Activated CD4-positive, alpha-beta T cell treated with anti-CD3 and anti-CD28 coated beads, Interleukin-2, amount 10 ng/mL, durations not matched to agents 7 days and 5 days (primary cell): Measurements from ENCODE around the gene ITIH4. TPM values are rescaled to one million over a fixed set of nuclear protein-coding genes. Genes with fewer than 3 reads are reported as not detected.

ENCODE experiments used
- CTCF ChIA-PET: fragments of 350-600 bp; sonication (Branson Sonifier 250); formaldehyde crosslinking; loops from one replicate; lab custom pipeline; 2021; ENCODE audit warnings: antibody characterized with exemption; lab: Charles Lee
- POLR2A ChIA-PET: fragments of 350-600 bp; sonication (Branson Sonifier 250); formaldehyde crosslinking; loops from one replicate; lab custom pipeline; 2021; ENCODE audit warnings: antibody characterized with exemption; lab: Charles Lee
- DNase-seq: peaks from one replicate; pipeline ENCODE4 v3.0.0-alpha.2; 2020
- H3K27ac Mint-ChIP-seq: one replicate; pipeline ENCODE4 v1.8.0; 2021; ENCODE audit warnings: mild to moderate bottlenecking, moderate library complexity, mixed read lengths
- H3K27me3 Mint-ChIP-seq: one replicate; pipeline ENCODE4 v1.8.0; 2021; ENCODE audit warnings: mixed read lengths
- H3K36me3 Mint-ChIP-seq: one replicate; pipeline ENCODE4 v1.8.0; 2021; ENCODE audit warnings: low read depth, mixed read lengths
- H3K4me1 Mint-ChIP-seq: one replicate; pipeline ENCODE4 v1.8.0; 2021; ENCODE audit warnings: mixed read lengths
- H3K4me3 Mint-ChIP-seq: one replicate; pipeline ENCODE4 v1.8.0; 2021; ENCODE audit warnings: mild to moderate bottlenecking, moderate library complexity, mixed read lengths
- H3K9me3 Mint-ChIP-seq: one replicate; pipeline ENCODE4 v1.8.0; 2021; ENCODE audit warnings: mixed read lengths
- total RNA-seq, 2 experiments: library from RNA; stranded (reverse); gene quantifications; one replicate each; pipeline ENCODE4 v1.2.3, GENCODE V29; 2021

The ITIH4 gene
- total RNA-seq, 2 experiments from 2014 or later: 25.5 to 28.6 TPM

GRCh38 chr3:52824037-52824436, 6.4 kb downstream of the ITIH4 start:
- no peak for DNase-seq
- H3K4me3 Mint-ChIP-seq: no peak overlapping the region
- no peak overlapping the region for H3K27ac Mint-ChIP-seq
- no peaks in the 10 kb centered on the region for H3K36me3 Mint-ChIP-seq
- POLR2A ChIA-PET: no interaction called here
- no peaks in the 10 kb centered on the region for H3K9me3 Mint-ChIP-seq
- no peaks in the 10 kb centered on the region for H3K4me1 Mint-ChIP-seq
- H3K27me3 Mint-ChIP-seq: no peaks in the 10 kb centered on the region
- CTCF ChIA-PET: interaction anchor here (1.0 to 1.5 kb wide), 2 partner anchors 10 to 19 kb away, joined by 3 to 5 read pairs; no protein-coding TSS in a partner anchor

- no peaks in the 10 kb centered on the region for H3K9me3 Mint-ChIP-seq
- POLR2A ChIA-PET: no interaction called here
- no peak for DNase-seq
- H3K36me3 Mint-ChIP-seq: no peaks in the 10 kb centered on the region
- H3K27ac Mint-ChIP-seq: no peak overlapping the region
- CTCF ChIA-PET: interaction anchor here (1.2 to 1.5 kb wide), 2 partner anchors 17 to 43 kb away, joined by 3 to 5 read pairs; no protein-coding TSS in a partner anchor
- no peaks in the 10 kb centered on the region for H3K4me1 Mint-ChIP-seq
- no peaks in the 10 kb centered on the region for H3K27me3 Mint-ChIP-seq
- H3K4me3 Mint-ChIP-seq: no peak overlapping the region
Measured at GRCh38 chr3:52822363-52822762, 8.1 kb downstream of the ITIH4 start.

- Mint-ChIP-seq H3K27ac (no peak overlapping the region), H3K4me3 (no peak overlapping the region), H3K36me3 (no peaks in the 10 kb centered on the region), H3K4me1 (no peaks in the 10 kb centered on the region), H3K27me3 (no peaks in the 10 kb centered on the region), H3K9me3 (no peaks in the 10 kb centered on the region)
- ChIA-PET CTCF (interaction anchor here (0.5 to 1.7 kb wide), 6 partner anchors 8 to 408 kb away, joined by 3 to 7 read pairs (median 4); no protein-coding TSS in a partner anchor), POLR2A (no interaction called here)
- peak; percentile 34 for DNase-seq
Measured at GRCh38 chr3:52820736-52821135, 9.7 kb downstream of the ITIH4 start.

GRCh38 chr3:52819936-52820335, 10.5 kb downstream of the ITIH4 start:
- Mint-ChIP-seq H3K27me3 (no peaks in the 10 kb centered on the region), H3K9me3 (no peaks in the 10 kb centered on the region), H3K27ac (no peak overlapping the region), H3K36me3 (no peaks in the 10 kb centered on the region), H3K4me3 (no peak overlapping the region), H3K4me1 (no peaks in the 10 kb centered on the region)
- ChIA-PET CTCF (interaction anchor here (1.4 kb wide), 1 partner anchor 8 kb away, joined by 7 read pairs; no protein-coding TSS in a partner anchor), POLR2A (no interaction called here)
- DNase-seq: no peak

- Mint-ChIP-seq H3K27me3 (no peaks in the 10 kb centered on the region), H3K9me3 (no peaks in the 10 kb centered on the region), H3K4me1 (no peaks in the 10 kb centered on the region), H3K4me3 (no peak overlapping the region), H3K36me3 (no peaks in the 10 kb centered on the region), H3K27ac (no peak overlapping the region)
- ChIA-PET POLR2A (no interaction called here), CTCF (interaction anchor here (1.4 kb wide), 1 partner anchor 8 kb away, joined by 3 read pairs; no protein-coding TSS in a partner anchor)
- no peak for DNase-seq
Measured at GRCh38 chr3:52817860-52818259, 12.6 kb downstream of the ITIH4 start.

- no peaks in the 10 kb centered on the region for H3K36me3 Mint-ChIP-seq
- CTCF ChIA-PET: interaction anchor here (1.4 kb wide), 1 partner anchor 9 kb away, joined by 3 read pairs; no protein-coding TSS in a partner anchor
- H3K4me3 Mint-ChIP-seq: no peak overlapping the region
- H3K9me3 Mint-ChIP-seq: no peaks in the 10 kb centered on the region
- H3K27me3 Mint-ChIP-seq: no peaks in the 10 kb centered on the region
- no peaks in the 10 kb centered on the region for H3K4me1 Mint-ChIP-seq
- no peak for DNase-seq
- POLR2A ChIA-PET: no interaction called here
- H3K27ac Mint-ChIP-seq: no peak overlapping the region
Measured at GRCh38 chr3:52817221-52817620, 13.3 kb downstream of the ITIH4 start.

GRCh38 chr3:52816654-52817053, 13.8 kb downstream of the ITIH4 start:
- no peaks in the 10 kb centered on the region for H3K27me3 Mint-ChIP-seq
- no peaks in the 10 kb centered on the region for H3K4me1 Mint-ChIP-seq
- no peaks in the 10 kb centered on the region for H3K9me3 Mint-ChIP-seq
- H3K36me3 Mint-ChIP-seq: no peaks in the 10 kb centered on the region
- POLR2A ChIA-PET: no interaction called here
- no peak overlapping the region for H3K27ac Mint-ChIP-seq
- no peak for DNase-seq
- CTCF ChIA-PET: interaction anchor here (1.4 to 1.8 kb wide), 2 partner anchors 9 to 25 kb away, joined by 3 to 4 read pairs; no protein-coding TSS in a partner anchor
- no peak overlapping the region for H3K4me3 Mint-ChIP-seq

GRCh38 chr3:52816199-52816598, 14.3 kb downstream of the ITIH4 start:
- DNase-seq: no peak
- no peak overlapping the region for H3K27ac Mint-ChIP-seq
- H3K36me3 Mint-ChIP-seq: no peaks in the 10 kb centered on the region
- no peaks in the 10 kb centered on the region for H3K9me3 Mint-ChIP-seq
- ChIA-PET POLR2A (no interaction called here), CTCF (interaction anchor here (1.4 to 1.8 kb wide), 2 partner anchors 10 to 25 kb away, joined by 3 to 4 read pairs; no protein-coding TSS in a partner anchor)
- no peaks in the 10 kb centered on the region for H3K27me3 Mint-ChIP-seq
- no peaks in the 10 kb centered on the region for H3K4me1 Mint-ChIP-seq
- H3K4me3 Mint-ChIP-seq: no peak overlapping the region

- Mint-ChIP-seq H3K4me3 (no peak overlapping the region), H3K27me3 (no peaks in the 10 kb centered on the region), H3K36me3 (no peaks in the 10 kb centered on the region), H3K9me3 (no peaks in the 10 kb centered on the region), H3K27ac (no peak overlapping the region), H3K4me1 (peaks cover 8% of the 10 kb centered on the region)
- ChIA-PET CTCF (interaction anchor here (0.6 kb wide), 2 partner anchors 41 to 172 kb away, joined by 4 to 5 read pairs; no protein-coding TSS in a partner anchor), POLR2A (no interaction called here)
- no peak for DNase-seq
Measured at GRCh38 chr3:52813810-52814209, 16.7 kb downstream of the ITIH4 start.

- CTCF ChIA-PET: interaction anchor here (1.7 kb wide), 1 partner anchor 9 kb away, joined by 7 read pairs; no protein-coding TSS in a partner anchor
- Mint-ChIP-seq H3K4me3 (no peak overlapping the region), H3K27ac (no peak overlapping the region), H3K27me3 (no peaks in the 10 kb centered on the region), H3K4me1 (peaks cover 8% of the 10 kb centered on the region), H3K9me3 (no peaks in the 10 kb centered on the region), H3K36me3 (no peaks in the 10 kb centered on the region)
- POLR2A ChIA-PET: no interaction called here
- no peak for DNase-seq
Measured at GRCh38 chr3:52811452-52812011, 18.9 kb downstream of the ITIH4 start.

GRCh38 chr3:52810923-52811322, 19.5 kb downstream of the ITIH4 start:
- Mint-ChIP-seq H3K4me1 (peaks cover 8% of the 10 kb centered on the region), H3K27me3 (no peaks in the 10 kb centered on the region), H3K36me3 (no peaks in the 10 kb centered on the region), H3K27ac (no peak overlapping the region), H3K9me3 (no peaks in the 10 kb centered on the region), H3K4me3 (no peak overlapping the region)
- POLR2A ChIA-PET: no interaction called here
- DNase-seq: no peak
- CTCF ChIA-PET: interaction anchor here (1.7 kb wide), 1 partner anchor 10 kb away, joined by 7 read pairs; no protein-coding TSS in a partner anchor

GRCh38 chr3:52809662-52810377, 20.7 kb downstream of the ITIH4 start:
- Mint-ChIP-seq H3K4me1 (peaks cover 11% of the 10 kb centered on the region), H3K27me3 (no peaks in the 10 kb centered on the region), H3K36me3 (no peaks in the 10 kb centered on the region), H3K9me3 (no peaks in the 10 kb centered on the region), H3K4me3 (no peak overlapping the region), H3K27ac (peak overlapping the region; percentile 37)
- POLR2A ChIA-PET: no interaction called here
- no peak for DNase-seq
- CTCF ChIA-PET: no interaction called here

GRCh38 chr3:52809149-52809548, 21.3 kb downstream of the ITIH4 start:
- Mint-ChIP-seq H3K27me3 (no peaks in the 10 kb centered on the region), H3K36me3 (no peaks in the 10 kb centered on the region), H3K4me1 (peaks cover 11% of the 10 kb centered on the region), H3K9me3 (no peaks in the 10 kb centered on the region), H3K4me3 (no peak overlapping the region), H3K27ac (no peak overlapping the region)
- no peak for DNase-seq
- CTCF ChIA-PET: interaction anchor here (0.9 to 1.2 kb wide), 2 partner anchors 10 to 12 kb away, joined by 3 to 4 read pairs; no protein-coding TSS in a partner anchor
- POLR2A ChIA-PET: no interaction called here
